Neural cell (in vitro differentiated cells): ENCODE results near the gene TROAP. TPM values are rescaled to one million over a fixed set of nuclear protein-coding genes. Genes with fewer than 3 reads are reported as not detected.

Experiments
- H2AFZ ChIP-seq: fragments of 200-600, 300-800 bp; sonication (generic), shearing (Covaris generic); 2 replicates; pipeline ENCODE4 v1.6.0; 2014; ENCODE audit warnings: low read depth, mild to moderate bottlenecking, antibody characterized with exemption, low read length, moderate library complexity
- H3F3A ChIP-seq: fragments of 200-600 bp; shearing (Covaris generic); 2 replicates; pipeline ENCODE4 v1.6.1; 2016; ENCODE audit warnings: mild to moderate bottlenecking, moderate library complexity, mixed read lengths, antibody characterized with exemption, low read length; ENCODE audit not compliant: insufficient read depth, poor library complexity, severe bottlenecking
- H3K27ac ChIP-seq: fragments of 200-600, 300-800 bp; sonication (generic), shearing (Covaris generic); 2 replicates; pipeline ENCODE4 v1.5.1; 2014; ENCODE audit warnings: mild to moderate bottlenecking, low read length, moderate library complexity
- H3K27me3 ChIP-seq: fragments of 300-800, 200-600 bp; sonication (generic), shearing (Covaris generic); 2 replicates; pipeline ENCODE4 v1.6.0; 2014; ENCODE audit warnings: mild to moderate bottlenecking, low read depth, low read length, moderate library complexity; ENCODE audit not compliant: insufficient read depth
- H3K36me3 ChIP-seq: fragments of 300-800, 200-600 bp; sonication (generic), shearing (Covaris generic); 2 replicates; pipeline ENCODE4 v1.5.1; 2014; ENCODE audit warnings: mild to moderate bottlenecking, antibody characterized with exemption, low read length, moderate library complexity; ENCODE audit not compliant: insufficient read depth
- H3K4me2 ChIP-seq: fragments of 300-800, 200-600 bp; sonication (generic), shearing (Covaris generic); 2 replicates; pipeline ENCODE4 v1.6.0; 2014; ENCODE audit warnings: mild to moderate bottlenecking, low read length
- H3K4me3 ChIP-seq: fragments of 300-800, 200-600 bp; sonication (generic), shearing (Covaris generic); 2 replicates; pipeline ENCODE4 v1.5.1; 2014; ENCODE audit warnings: mild to moderate bottlenecking, low read length, moderate library complexity
- H3K79me2 ChIP-seq: fragments of 200-600 bp; shearing (Covaris generic); replicated peaks from 2 replicates; pipeline ENCODE4 v1.6.0; 2014; ENCODE audit warnings: mild to moderate bottlenecking, low read length, moderate library complexity; ENCODE audit not compliant: insufficient read depth
- H3K9ac ChIP-seq: fragments of 300-800, 200-600 bp; sonication (generic), shearing (Covaris generic); 2 replicates; pipeline ENCODE4 v1.6.1; 2016; ENCODE audit warnings: mild to moderate bottlenecking, low read length, mixed read lengths
- H3K9me2 ChIP-seq: fragments of 200-600 bp; shearing (Covaris generic); 2 replicates; pipeline ENCODE4 v1.6.1; 2016; ENCODE audit warnings: mild to moderate bottlenecking, low read length, mixed read lengths; ENCODE audit not compliant: insufficient read depth
- H3K9me3 ChIP-seq: fragments of 200-600, 300-800 bp; sonication (generic), shearing (Covaris generic); 2 replicates; pipeline ENCODE4 v1.6.1; 2016; ENCODE audit warnings: mild to moderate bottlenecking, mixed run types, low read length, moderate library complexity, mixed read lengths
- H4K20me1 ChIP-seq: fragments of 200-600 bp; shearing (Covaris generic); 2 replicates; pipeline ENCODE4 v1.6.1; 2016; ENCODE audit warnings: mild to moderate bottlenecking, mixed run types; ENCODE audit not compliant: insufficient read depth
- EP300 ChIP-seq: fragments of 450-650 bp; conservative IDR thresholded peaks from 2 replicates; pipeline ENCODE4 v1.6.1; 2014; ENCODE audit warnings: antibody characterized with exemption, mild to moderate bottlenecking, moderate library complexity; ENCODE audit not compliant: poor library complexity, severe bottlenecking
- EZH2 ChIP-seq: fragments of 200-600, 300-800 bp; shearing (Covaris generic), sonication (generic); IDR thresholded peaks from 2 replicates; pipeline ENCODE4 v1.6.1; 2014; ENCODE audit warnings: antibody characterized with exemption, low read length, borderline replicate concordance, mild to moderate bottlenecking; ENCODE audit not compliant: insufficient read depth, poor library complexity, severe bottlenecking
- MXI1 ChIP-seq: fragments of 450-650 bp; conservative IDR thresholded peaks from 2 replicates; pipeline ENCODE4 v1.6.1; 2014; ENCODE audit warnings: antibody characterized with exemption, mild to moderate bottlenecking; ENCODE audit not compliant: poor library complexity, severe bottlenecking
- POLR2AphosphoS5 ChIP-seq: IDR thresholded peaks from 2 replicates; pipeline ENCODE4 v1.6.1; 2012
- RAD21 ChIP-seq: fragments of 450-650 bp; conservative IDR thresholded peaks from 2 replicates; pipeline ENCODE4 v1.6.1; 2014; ENCODE audit warnings: antibody characterized with exemption, mild to moderate bottlenecking, moderate library complexity
- SMC3 ChIP-seq: fragments of 450-650 bp; conservative IDR thresholded peaks from 2 replicates; pipeline ENCODE4 v1.6.1; 2014; ENCODE audit warnings: antibody characterized with exemption, mild to moderate bottlenecking, moderate library complexity; ENCODE audit not compliant: poor library complexity
- TAF1 ChIP-seq: IDR thresholded peaks from 2 replicates; pipeline ENCODE4 v1.6.1; 2012; ENCODE audit warnings: low read depth
- polyA plus RNA-seq: library from polyadenylated mRNA; depleted of rRNA; stranded (reverse); fragments of >200 nt; gene quantifications from 2 replicates; pipeline ENCODE4 v1.2.3, GENCODE V29; 2014
- TF ChIP-seq, protein P1 (sequence below): fragments of 450-650 bp; IDR thresholded peaks from 2 replicates; pipeline ENCODE4 v1.5.1; 2014; ENCODE audit warnings: antibody characterized with exemption, mild to moderate bottlenecking, moderate library complexity; ENCODE audit not compliant: poor library complexity, severe bottlenecking
- TF ChIP-seq, protein P2 (sequence below): IDR thresholded peaks from 2 replicates; pipeline ENCODE4 v1.6.1; 2012; ENCODE audit warnings: borderline replicate concordance

Gene TROAP
- polyA plus RNA-seq, 1 donor from 2014 or later = 1.3 TPM

DNA sequence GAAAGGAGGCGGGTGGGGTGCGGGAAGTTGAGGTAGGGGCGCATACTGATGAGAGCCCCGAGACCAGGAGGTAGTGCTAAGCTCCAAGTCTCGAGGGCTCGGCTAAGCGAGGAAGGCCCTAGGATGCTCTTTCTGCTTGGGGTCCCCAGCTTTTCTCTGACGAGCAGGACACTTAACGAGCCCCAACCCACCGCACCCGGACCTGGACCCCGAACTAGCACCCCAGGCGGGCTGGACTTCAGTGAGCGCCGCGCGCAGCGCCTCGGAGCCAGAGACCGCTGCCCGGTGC is 18.7 kb downstream of the TROAP start:
- Histone ChIP-seq H3K4me2 (no peak overlapping the region), H3K79me2 (no peaks in the 10 kb centered on the region), H4K20me1 (no peaks in the 10 kb centered on the region), H3K9me3 (no peaks in the 10 kb centered on the region), H3K4me3 (peak overlapping the region; percentile 60), H2AFZ (no peak overlapping the region), H3F3A (no peaks in the 10 kb centered on the region), H3K9ac (peak overlapping the region; percentile 31), H3K9me2 (no peaks in the 10 kb centered on the region), H3K36me3 (no peaks in the 10 kb centered on the region), H3K27me3 (peaks cover 91% of the 10 kb centered on the region), H3K27ac (no peak overlapping the region)
- TF ChIP-seq TAF1 (no peak), EP300 (no peak), SMC3 (no peak), MXI1 (no peak), POLR2AphosphoS5 (no peak), RAD21 (no peak), EZH2 (no peak)
- TF ChIP-seq, protein P1, sequence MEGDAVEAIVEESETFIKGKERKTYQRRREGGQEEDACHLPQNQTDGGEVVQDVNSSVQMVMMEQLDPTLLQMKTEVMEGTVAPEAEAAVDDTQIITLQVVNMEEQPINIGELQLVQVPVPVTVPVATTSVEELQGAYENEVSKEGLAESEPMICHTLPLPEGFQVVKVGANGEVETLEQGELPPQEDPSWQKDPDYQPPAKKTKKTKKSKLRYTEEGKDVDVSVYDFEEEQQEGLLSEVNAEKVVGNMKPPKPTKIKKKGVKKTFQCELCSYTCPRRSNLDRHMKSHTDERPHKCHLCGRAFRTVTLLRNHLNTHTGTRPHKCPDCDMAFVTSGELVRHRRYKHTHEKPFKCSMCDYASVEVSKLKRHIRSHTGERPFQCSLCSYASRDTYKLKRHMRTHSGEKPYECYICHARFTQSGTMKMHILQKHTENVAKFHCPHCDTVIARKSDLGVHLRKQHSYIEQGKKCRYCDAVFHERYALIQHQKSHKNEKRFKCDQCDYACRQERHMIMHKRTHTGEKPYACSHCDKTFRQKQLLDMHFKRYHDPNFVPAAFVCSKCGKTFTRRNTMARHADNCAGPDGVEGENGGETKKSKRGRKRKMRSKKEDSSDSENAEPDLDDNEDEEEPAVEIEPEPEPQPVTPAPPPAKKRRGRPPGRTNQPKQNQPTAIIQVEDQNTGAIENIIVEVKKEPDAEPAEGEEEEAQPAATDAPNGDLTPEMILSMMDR = no peak
- TF ChIP-seq, protein P2, sequence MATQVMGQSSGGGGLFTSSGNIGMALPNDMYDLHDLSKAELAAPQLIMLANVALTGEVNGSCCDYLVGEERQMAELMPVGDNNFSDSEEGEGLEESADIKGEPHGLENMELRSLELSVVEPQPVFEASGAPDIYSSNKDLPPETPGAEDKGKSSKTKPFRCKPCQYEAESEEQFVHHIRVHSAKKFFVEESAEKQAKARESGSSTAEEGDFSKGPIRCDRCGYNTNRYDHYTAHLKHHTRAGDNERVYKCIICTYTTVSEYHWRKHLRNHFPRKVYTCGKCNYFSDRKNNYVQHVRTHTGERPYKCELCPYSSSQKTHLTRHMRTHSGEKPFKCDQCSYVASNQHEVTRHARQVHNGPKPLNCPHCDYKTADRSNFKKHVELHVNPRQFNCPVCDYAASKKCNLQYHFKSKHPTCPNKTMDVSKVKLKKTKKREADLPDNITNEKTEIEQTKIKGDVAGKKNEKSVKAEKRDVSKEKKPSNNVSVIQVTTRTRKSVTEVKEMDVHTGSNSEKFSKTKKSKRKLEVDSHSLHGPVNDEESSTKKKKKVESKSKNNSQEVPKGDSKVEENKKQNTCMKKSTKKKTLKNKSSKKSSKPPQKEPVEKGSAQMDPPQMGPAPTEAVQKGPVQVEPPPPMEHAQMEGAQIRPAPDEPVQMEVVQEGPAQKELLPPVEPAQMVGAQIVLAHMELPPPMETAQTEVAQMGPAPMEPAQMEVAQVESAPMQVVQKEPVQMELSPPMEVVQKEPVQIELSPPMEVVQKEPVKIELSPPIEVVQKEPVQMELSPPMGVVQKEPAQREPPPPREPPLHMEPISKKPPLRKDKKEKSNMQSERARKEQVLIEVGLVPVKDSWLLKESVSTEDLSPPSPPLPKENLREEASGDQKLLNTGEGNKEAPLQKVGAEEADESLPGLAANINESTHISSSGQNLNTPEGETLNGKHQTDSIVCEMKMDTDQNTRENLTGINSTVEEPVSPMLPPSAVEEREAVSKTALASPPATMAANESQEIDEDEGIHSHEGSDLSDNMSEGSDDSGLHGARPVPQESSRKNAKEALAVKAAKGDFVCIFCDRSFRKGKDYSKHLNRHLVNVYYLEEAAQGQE = no peak

DNA sequence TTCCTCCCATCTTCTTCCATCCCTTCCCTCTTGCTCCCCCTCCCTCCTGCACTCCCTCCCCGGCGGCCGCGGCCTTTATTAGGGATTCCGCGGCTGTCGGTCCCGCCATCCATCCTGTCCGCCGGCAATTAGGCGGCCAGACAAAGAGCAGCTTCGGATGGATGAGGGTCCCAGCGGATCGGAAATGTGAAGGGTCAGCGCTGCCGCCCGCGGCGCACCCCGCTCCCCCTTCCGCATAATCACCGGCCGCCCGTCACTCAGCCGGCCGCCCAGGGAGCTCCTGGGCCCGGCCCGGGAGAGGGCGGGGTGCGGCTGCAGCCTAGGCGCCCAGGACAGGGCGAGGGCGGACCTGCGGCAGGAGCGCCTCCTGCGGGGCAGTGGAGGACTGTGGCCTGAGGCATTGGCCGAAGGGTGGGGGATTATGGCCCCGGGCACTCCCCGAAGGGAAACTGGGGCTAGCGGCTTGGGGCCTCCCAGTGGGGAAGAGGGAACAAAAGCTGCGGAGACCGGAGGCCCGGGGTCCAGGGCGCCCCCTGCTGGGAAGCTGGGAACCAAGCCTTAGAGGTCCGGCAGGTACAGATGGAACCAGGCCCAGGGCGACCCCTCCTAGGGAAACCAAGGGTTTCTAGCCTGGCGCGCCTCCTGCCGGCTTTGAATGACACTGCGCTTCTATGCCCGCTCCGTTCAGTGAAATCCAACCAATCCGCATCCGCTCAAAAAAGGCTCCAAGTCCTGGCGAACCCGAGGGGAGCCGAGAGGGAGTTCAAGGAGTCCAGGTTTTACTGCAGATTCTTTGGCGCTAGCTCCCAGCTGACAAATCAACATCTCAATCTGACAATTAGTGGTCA is 19.2 kb downstream of the TROAP start:
- TF ChIP-seq SMC3 = peak; percentile 62
- TF ChIP-seq RAD21 = peak; percentile 56
- TF ChIP-seq EZH2 = no peak
- TF ChIP-seq, protein P1 = peak; percentile 85
- TF ChIP-seq, protein P2 = no peak
- no peak for TF ChIP-seq TAF1
- Histone ChIP-seq H3K9ac (peak overlapping the region; percentile 31), H3K27ac (no peak overlapping the region)

More for the DNA sequence above, 19.2 kb downstream of the TROAP start:
- Histone ChIP-seq H3K4me2 (peak overlapping the region; percentile 48), H3K27me3 (peaks cover 91% of the 10 kb centered on the region), H2AFZ (no peak overlapping the region), H3F3A (no peaks in the 10 kb centered on the region), H4K20me1 (no peaks in the 10 kb centered on the region), H3K4me3 (peak overlapping the region; percentile 60), H3K36me3 (no peaks in the 10 kb centered on the region), H3K9me3 (no peaks in the 10 kb centered on the region), H3K79me2 (no peaks in the 10 kb centered on the region), H3K9me2 (no peaks in the 10 kb centered on the region)
